SKM-1 treated with dmso at 0.1 percent for 144 hours (cell line): Measurements from ENCODE around the gene HMGXB4.

Experiments
- DNase-seq: peaks from one replicate; lab custom pipeline; 2025; ENCODE audit not compliant: unreplicated experiment; lab: John Stamatoyannopoulos, UW

The HMGXB4 gene

GRCh38 chr22:35308480-35309021, 51.3 kb downstream of the HMGXB4 start:
- peak; percentile 75 for DNase-seq

GRCh38 chr22:35310556-35311550, 53.6 kb downstream of the HMGXB4 start:
- DNase-seq = no peak

GRCh38 chr22:35311551-35311999, 54.3 kb downstream of the HMGXB4 start:
- DNase-seq = no peak

GRCh38 chr22:35312198-35313059, 55.1 kb downstream of the HMGXB4 start:
- DNase-seq = no peak

GRCh38 chr22:35313311-35314121, 56.2 kb downstream of the HMGXB4 start:
- DNase-seq = no peak

GRCh38 chr22:35314161-35314942, 57.1 kb downstream of the HMGXB4 start:
- no peak for DNase-seq

GRCh38 chr22:35315141-35315854, 58.0 kb downstream of the HMGXB4 start:
- DNase-seq = no peak

- DNase-seq = no peak
These were observed 58.8 kb downstream of the HMGXB4 start for GRCh38 chr22:35315855-35316745.

GRCh38 chr22:35316751-35317150, 59.5 kb downstream of the HMGXB4 start:
- no peak for DNase-seq

- DNase-seq = no peak
These were observed 60.5 kb downstream of the HMGXB4 start for GRCh38 chr22:35317680-35318290.

GRCh38 chr22:35318346-35319215, 61.3 kb downstream of the HMGXB4 start:
- no peak for DNase-seq

GRCh38 chr22:35319244-35319985, 62.1 kb downstream of the HMGXB4 start:
- DNase-seq = no peak

GRCh38 chr22:35322126-35322525, 64.8 kb downstream of the HMGXB4 start:
- DNase-seq = no peak

GRCh38 chr22:35322893-35323292, 65.6 kb downstream of the HMGXB4 start:
- DNase-seq = no peak

GRCh38 chr22:35323305-35323704, 66.0 kb downstream of the HMGXB4 start:
- DNase-seq = no peak

- DNase-seq = no peak
These were observed 66.8 kb downstream of the HMGXB4 start for GRCh38 chr22:35324067-35324466.
